Right hindlimb (tissue), 1 donor: Measurements from ENCODE around the gene MAPK1.
"Not testable (repeated sequence)": the region's sequence is repeated elsewhere in the genome, so short reads cannot be mapped to it uniquely, and the experiment has no call there.

Source experiments
- DNase-seq: peaks from one replicate; pipeline ENCODE4 v3.0.0-alpha.2; 2018

Gene MAPK1

DNA sequence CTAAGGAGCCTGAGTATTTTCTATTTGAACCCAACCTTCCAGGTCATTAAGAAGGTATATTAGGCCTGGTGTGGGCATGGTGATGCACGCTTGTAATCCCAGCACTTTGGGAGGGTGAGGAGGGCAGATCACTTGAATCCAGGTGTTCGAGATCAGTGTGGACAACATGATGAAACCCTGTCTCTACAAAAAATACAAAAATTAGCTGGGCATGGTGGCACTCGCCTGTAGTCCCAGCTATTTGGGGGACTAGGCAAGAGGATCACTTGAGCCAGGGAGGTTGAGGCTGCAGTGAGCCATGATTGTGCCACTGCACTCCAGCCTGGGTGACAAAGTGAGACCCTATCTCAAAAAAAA is 50.0 kb downstream of the MAPK1 start:
- not testable (repeated sequence) for DNase-seq

GRCh38 chr22:21816787-21817496 is 50.5 kb downstream of the MAPK1 start:
- no peak for DNase-seq

- no peak for DNase-seq
Measured at GRCh38 chr22:21816472-21816786, 51.0 kb downstream of the MAPK1 start.

DNA sequence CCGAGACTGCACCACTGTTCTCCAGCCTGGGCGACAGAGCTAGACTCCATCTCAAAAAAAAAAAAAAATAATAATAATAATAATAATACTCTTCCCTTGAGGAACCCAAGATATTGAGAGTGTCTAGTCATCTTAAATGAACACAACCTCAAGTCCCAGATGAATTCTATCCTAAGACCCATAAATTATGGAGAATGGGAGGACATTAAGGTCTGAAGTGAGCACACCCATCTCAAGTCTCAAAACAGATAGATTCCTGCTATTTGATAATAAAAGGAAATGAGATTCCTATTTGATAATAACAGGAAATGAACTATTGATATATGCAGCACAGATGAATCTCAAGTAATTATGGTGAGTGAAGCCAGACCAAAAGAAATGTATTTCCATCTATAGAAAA is 51.5 kb downstream of the MAPK1 start:
- no peak for DNase-seq

- no peak for DNase-seq
Measured at GRCh38 chr22:21815357-21815756, 52.1 kb downstream of the MAPK1 start.

GRCh38 chr22:21811982-21812381 is 55.5 kb downstream of the MAPK1 start:
- DNase-seq, result no peak

GRCh38 chr22:21807544-21808529 is 59.6 kb downstream of the MAPK1 start:
- DNase-seq, result no peak

DNA sequence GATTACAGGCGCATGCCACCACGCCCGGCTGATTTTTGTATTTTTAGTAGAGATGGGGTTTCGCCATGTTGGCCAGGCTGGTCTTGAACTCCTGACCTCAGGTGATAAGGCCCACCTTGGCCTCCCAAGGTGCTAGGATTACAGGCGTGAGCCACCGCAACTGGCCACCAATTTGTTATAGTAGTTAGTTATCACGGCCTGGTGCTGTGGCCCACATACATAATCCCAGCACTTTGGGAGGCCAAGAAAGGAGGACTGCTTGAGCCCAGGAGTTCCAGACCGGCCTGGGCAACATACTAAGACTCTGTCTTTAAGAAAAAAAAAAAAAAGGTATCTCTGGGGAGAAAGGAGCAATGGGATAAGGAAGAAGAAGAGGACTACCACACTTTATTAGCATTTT is 62.1 kb downstream of the MAPK1 start:
- not testable (repeated sequence) for DNase-seq

DNA sequence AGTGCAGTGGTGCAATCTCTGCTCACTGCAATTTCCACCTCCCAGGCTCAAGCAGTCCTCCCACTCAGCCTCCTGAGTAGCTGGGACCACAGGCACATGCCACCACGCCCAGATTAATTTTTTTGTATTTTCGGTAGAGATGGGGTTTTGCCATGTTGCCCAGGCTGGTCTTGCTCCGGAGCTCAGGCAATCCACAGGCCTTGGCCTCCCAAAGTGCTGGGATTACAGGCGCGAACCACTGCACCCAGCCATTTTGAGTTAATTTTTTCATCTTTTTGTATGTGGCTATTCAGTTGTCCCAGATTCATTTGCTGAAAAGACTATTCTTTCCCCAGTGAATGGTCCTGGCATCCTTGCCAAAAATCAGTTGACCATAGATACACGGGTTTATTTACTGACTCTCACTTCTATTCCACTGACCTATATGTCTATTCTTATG is 63.6 kb downstream of the MAPK1 start:
- DNase-seq, result no peak

GRCh38 chr22:21802673-21803072 is 64.8 kb downstream of the MAPK1 start:
- no peak for DNase-seq

DNA sequence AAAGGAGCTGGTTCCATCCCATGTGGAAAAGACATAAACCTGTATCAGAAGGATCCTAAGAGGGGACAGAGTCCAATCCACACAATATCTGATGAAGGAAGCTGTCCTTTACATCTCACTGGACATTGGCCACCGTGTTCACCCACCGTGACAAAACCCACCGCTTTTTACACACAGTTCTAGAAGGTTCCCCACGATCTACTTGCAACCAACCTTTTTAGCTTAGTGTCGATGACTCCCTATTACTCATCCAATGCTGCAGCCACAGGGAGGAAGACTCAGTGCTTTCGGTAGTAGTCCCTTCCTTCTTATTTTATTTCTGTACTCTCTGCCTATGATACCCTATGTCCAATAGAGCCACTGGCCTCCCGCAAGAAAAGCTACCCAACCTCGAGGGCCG is 65.4 kb downstream of the MAPK1 start:
- DNase-seq, result no peak

GRCh38 chr22:21801304-21801644 is 66.2 kb downstream of the MAPK1 start:
- not testable (repeated sequence) for DNase-seq

GRCh38 chr22:21800552-21801303 is 66.7 kb downstream of the MAPK1 start:
- DNase-seq, result no peak

GRCh38 chr22:21797444-21798221 is 69.8 kb downstream of the MAPK1 start:
- DNase-seq, result no peak

- peak; percentile 30 for DNase-seq
Measured at GRCh38 chr22:21796863-21797262, 70.6 kb downstream of the MAPK1 start.

DNA sequence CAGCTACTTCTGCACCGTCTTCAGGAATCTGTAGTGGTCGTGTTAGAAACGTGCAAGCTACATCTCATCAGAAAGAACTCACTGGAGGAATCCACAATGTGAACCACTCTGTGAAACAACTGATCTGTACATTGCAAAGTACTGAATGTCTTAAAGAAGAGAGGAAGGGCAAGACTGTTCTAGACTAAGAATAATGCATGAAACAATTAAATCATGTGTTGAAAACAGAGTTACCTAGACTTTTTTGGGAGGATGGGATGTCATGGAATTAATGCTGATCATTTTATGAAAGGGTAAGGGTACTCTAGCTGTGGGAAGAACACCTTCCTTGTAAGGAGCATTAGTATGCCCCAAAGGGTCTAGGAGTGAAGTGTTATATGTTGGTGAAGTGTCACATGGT is 71.2 kb downstream of the MAPK1 start:
- DNase-seq, result no peak

GRCh38 chr22:21793716-21794115 is 73.7 kb downstream of the MAPK1 start:
- not testable (repeated sequence) for DNase-seq

- DNase-seq, result no peak
Measured at GRCh38 chr22:21791635-21792625, 75.5 kb downstream of the MAPK1 start.

DNA sequence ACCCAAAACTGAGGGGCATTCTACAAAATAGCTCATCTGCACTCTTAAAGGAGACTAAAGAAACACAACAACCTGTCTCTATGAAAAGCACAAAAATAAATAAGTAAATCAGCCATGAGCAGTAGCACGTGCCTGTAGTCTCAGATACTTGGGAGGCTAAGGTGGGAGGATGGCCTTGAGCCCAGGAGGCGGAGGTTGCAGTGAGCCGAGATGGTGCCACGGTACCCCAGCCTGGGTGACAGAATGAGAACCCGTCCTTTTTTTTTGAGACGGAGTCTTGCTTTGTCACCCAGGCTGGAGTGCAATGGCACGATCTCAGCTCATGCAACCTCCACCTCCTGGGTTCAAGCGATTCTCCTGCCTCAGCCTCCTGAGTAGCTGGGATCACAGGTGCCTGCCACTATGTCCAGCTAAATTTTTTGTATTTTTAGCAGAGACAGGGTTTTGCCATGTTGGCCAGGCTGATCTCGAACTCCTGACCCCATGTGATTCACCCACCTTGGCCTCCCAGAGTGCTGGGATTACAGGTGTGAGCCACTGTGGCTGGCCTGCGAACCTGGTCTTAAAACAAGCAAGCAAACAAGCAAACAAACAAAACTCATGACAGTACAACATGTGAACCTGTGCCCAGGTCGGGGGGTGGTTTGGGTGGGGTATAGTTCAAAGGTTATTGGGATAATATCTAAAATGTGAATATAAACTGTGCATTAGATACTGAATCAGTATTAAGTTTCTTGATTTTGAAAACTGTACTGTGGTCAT is 76.4 kb downstream of the MAPK1 start:
- not testable (repeated sequence) for DNase-seq

- no peak for DNase-seq
Measured at GRCh38 chr22:21790359-21790758, 77.1 kb downstream of the MAPK1 start.

DNA sequence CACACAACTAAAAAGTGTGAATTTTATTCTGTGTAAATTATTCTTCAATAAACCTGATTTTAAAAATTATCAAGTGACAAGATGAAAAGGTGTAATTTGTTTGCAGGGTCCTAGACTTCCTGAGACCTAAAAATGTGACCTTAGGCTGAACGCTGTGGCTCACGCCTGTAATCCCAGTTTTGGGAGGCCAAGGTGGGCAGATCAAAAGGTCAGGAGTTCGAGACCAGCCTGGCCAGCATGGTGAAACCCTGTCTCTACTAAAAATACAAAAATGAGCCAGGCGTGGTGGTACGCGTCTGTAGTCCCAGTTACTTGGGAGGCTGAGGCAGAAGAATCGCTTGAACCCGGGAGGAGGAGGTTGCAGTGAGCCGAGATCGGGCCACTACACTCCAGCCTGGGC is 79.9 kb downstream of the MAPK1 start:
- DNase-seq, result not testable (repeated sequence)
